ENCODE measurements around the gene NTN3. TPM values are rescaled to one million over a fixed set of nuclear protein-coding genes. Genes with fewer than 3 reads are reported as not detected.
"Not testable (repeated sequence)": the region's sequence is repeated elsewhere in the genome, so short reads cannot be mapped to it uniquely, and the experiment has no call there.

The NTN3 gene
- polyA plus RNA-seq, 2 of the 4 experiments (the other 2 are of a cell fraction) = not detected

GRCh38 chr16:2438121-2438520 lies 33.0 kb upstream of the NTN3 start:
- Histone ChIP-seq H3K4me2 (no peak overlapping the region), H3K4me3 (no peak overlapping the region), H3K27ac (no peak overlapping the region), H3K4me1 (no peaks in the 10 kb centered on the region), H3K9me3 (no peaks in the 10 kb centered on the region)
- ChIA-PET CTCF (interaction anchor here (5.0 kb wide), 1 partner anchor 10 kb away, joined by 35 read pairs; the partner anchor contains the start of gene CCNF), POLR2A (no interaction called here)
- no peak for ATAC-seq
- 98% methylated on average over 14 of the region's 14 CpGs for WGBS (ENCODE audit: missing lambda C conversion rate)
- no peak for TF ChIP-seq JUN (IDR thresholded peaks at IDR 0.05)
- no peak for TF ChIP-seq FOXS1 (CRISPR knock-in tag; IDR thresholded peaks at IDR 0.05)
- TF ChIP-seq BCL3 (IDR thresholded peaks at IDR 0.05) = no peak
- TF ChIP-seq PBX3 (IDR thresholded peaks at IDR 0.05) = no peak
- no peak for FAIRE-seq
- no peak for DNase-seq (ENCODE audit: low read depth in 1 of 2, low spot score in 1 of 2)

GRCh38 chr16:2439598-2439997 lies 31.5 kb upstream of the NTN3 start:
- no peak for TF ChIP-seq HES2 (IDR thresholded peaks at IDR 0.05)
- no peak for TF ChIP-seq CBX2 (IDR thresholded peaks at IDR 0.05; ENCODE audit: borderline replicate concordance, low read depth)
- TF ChIP-seq RCOR1 (IDR thresholded peaks at IDR 0.05; ENCODE audit: low read depth, low read length) = no peak
- no peak for TF ChIP-seq CHD4 (IDR thresholded peaks at IDR 0.05; ENCODE audit: borderline replicate concordance)
- TF ChIP-seq HDAC2 (IDR thresholded peaks at IDR 0.05) = no peak
- no peak for TF ChIP-seq REST (IDR thresholded peaks at IDR 0.05)
- TF ChIP-seq HOXB5 (CRISPR knock-in tag; IDR thresholded peaks at IDR 0.05) = no peak
- no peak for TF ChIP-seq FOSB (CRISPR knock-in tag; IDR thresholded peaks at IDR 0.05)
- no peak for TF ChIP-seq MAFK (IDR thresholded peaks at IDR 0.05; ENCODE audit: partially characterized antibody)
- TF ChIP-seq BHLHE40 (IDR thresholded peaks at IDR 0.05; ENCODE audit: low read depth, low read length) = no peak
- TF ChIP-seq CBX8 (IDR thresholded peaks at IDR 0.05) = no peak
- no peak for TF ChIP-seq RARB (CRISPR knock-in tag; IDR thresholded peaks at IDR 0.05)
- no peak for TF ChIP-seq ZC3H11A (IDR thresholded peaks at IDR 0.05)
- TF ChIP-seq SMC3 (IDR thresholded peaks at IDR 0.05) = no peak
- TF ChIP-seq KDM1A (IDR thresholded peaks at IDR 0.05; ENCODE audit: low read depth) = no peak
- TF ChIP-seq GATA3 (IDR thresholded peaks at IDR 0.05; ENCODE audit: borderline replicate concordance) = no peak
- TF ChIP-seq FOXS1 (CRISPR knock-in tag; IDR thresholded peaks at IDR 0.05) = no peak
- TF ChIP-seq ESRRA (IDR thresholded peaks at IDR 0.05; ENCODE audit: borderline replicate concordance, low read length) = no peak
- no peak for TF ChIP-seq EHMT2 (IDR thresholded peaks at IDR 0.05; ENCODE audit: low read depth)
- peak in 1 of 2 experiments; percentile 43; a peak in 1 of 6 replicates for ATAC-seq
- Histone ChIP-seq H3K4me2 (no peak overlapping the region), H3K27ac (no peak overlapping the region), H3K9me3 (no peaks in the 10 kb centered on the region), H3K4me3 (no peak overlapping the region), H3K4me1 (no peaks in the 10 kb centered on the region)
- no peak for DNase-seq (ENCODE audit: low read depth in 1 of 2, low spot score in 1 of 2)
- POLR2A ChIA-PET = no interaction called here
- CTCF ChIA-PET = interaction anchor here (0.6 to 5.0 kb wide), 4 partner anchors 11 to 62 kb away, joined by 3 to 35 read pairs (median 4); partner anchors contain the start of gene CCNF
- FAIRE-seq = no peak
- WGBS (ENCODE audit: missing lambda C conversion rate) = 92% methylated on average over 11 of the region's 11 CpGs

GRCh38 chr16:2441143-2441804 lies 29.8 kb upstream of the NTN3 start:
- H3K4me2 ChIP-seq; H3K9me3 ChIP-seq; DNase-seq (ENCODE audit: low read depth in 1 of 2, low spot score in 1 of 2); H3K4me1 ChIP-seq; H3K27ac ChIP-seq; H3K4me3 ChIP-seq; POLR2A ChIA-PET; FAIRE-seq; ATAC-seq: not testable (repeated sequence)
- WGBS (ENCODE audit: missing lambda C conversion rate) = 93% methylated on average over 15 of the region's 15 CpGs
- CTCF ChIA-PET = interaction anchor here (1.4 to 5.0 kb wide), 2 partner anchors 13 kb away, joined by 3 to 35 read pairs; partner anchors contain the start of gene CCNF

Measured in A549 (cell line).